Trophoblast cell (in vitro differentiated cells and primary cell): ENCODE results near the gene EBNA1BP2.

Experiments used
- DNase-seq, 2 donors: peaks; one replicate each; pipeline ENCODE4 v3.0.0-alpha.2; 2016
- H2AFZ ChIP-seq: 2 replicates; pipeline ENCODE4 v1.6.1; 2013; ENCODE audit warnings: low read length, moderate library complexity, mild to moderate bottlenecking; ENCODE audit not compliant: insufficient read depth, poor library complexity
- H2AK5ac ChIP-seq: 2 replicates; pipeline ENCODE4 v1.6.1; 2013; ENCODE audit warnings: mild to moderate bottlenecking, low read length
- H2BK120ac ChIP-seq: 2 replicates; pipeline ENCODE4 v1.6.1; 2013; ENCODE audit warnings: low read length, mild to moderate bottlenecking, moderate library complexity; ENCODE audit not compliant: insufficient read depth, poor library complexity
- H2BK12ac ChIP-seq: 2 replicates; pipeline ENCODE4 v1.6.1; 2013; ENCODE audit warnings: mild to moderate bottlenecking, low read length, moderate library complexity
- H2BK5ac ChIP-seq: 2 replicates; pipeline ENCODE4 v1.6.1; 2013; ENCODE audit warnings: low read length, low read depth, moderate library complexity, mild to moderate bottlenecking; ENCODE audit not compliant: poor library complexity
- H3K14ac ChIP-seq: 2 replicates; pipeline ENCODE4 v1.6.1; 2013; ENCODE audit warnings: mild to moderate bottlenecking, low read length
- H3K18ac ChIP-seq: 2 replicates; pipeline ENCODE4 v1.6.1; 2013; ENCODE audit warnings: mild to moderate bottlenecking, low read length
- H3K23ac ChIP-seq: 2 replicates; pipeline ENCODE4 v1.6.1; 2013; ENCODE audit warnings: low read length
- H3K27ac ChIP-seq: 2 replicates; pipeline ENCODE4 v1.5.1; 2013; ENCODE audit warnings: low read depth, mild to moderate bottlenecking, inconsistent platforms, low read length, moderate library complexity
- H3K27me3 ChIP-seq: 2 replicates; pipeline ENCODE4 v1.6.1; 2013; ENCODE audit warnings: inconsistent platforms, mild to moderate bottlenecking, low read length, moderate library complexity; ENCODE audit not compliant: insufficient read depth
- H3K36me3 ChIP-seq, 2 experiments: 1 replicate in 1 of 2; 2 replicates in 1 of 2; pipeline ENCODE4 v1.6.1; 2013; ENCODE audit warnings: low read length in 2 of 2, mild to moderate bottlenecking in 2 of 2, moderate library complexity in 1 of 2; ENCODE audit not compliant: insufficient read depth in 2 of 2, control insufficient read depth in 1 of 2
- H3K4ac ChIP-seq: 2 replicates; pipeline ENCODE4 v1.6.1; 2013; ENCODE audit warnings: low read depth, mild to moderate bottlenecking, low read length, moderate library complexity
- H3K4me1 ChIP-seq, 2 experiments: 1 replicate in 1 of 2; 2 replicates in 1 of 2; pipeline ENCODE4 v1.6.1; 2013; ENCODE audit warnings: low read length in 2 of 2, mild to moderate bottlenecking in 2 of 2, moderate library complexity in 1 of 2; ENCODE audit not compliant: insufficient read depth in 2 of 2, control insufficient read depth in 1 of 2
- H3K4me2 ChIP-seq: 2 replicates; pipeline ENCODE4 v1.6.1; 2013; ENCODE audit warnings: inconsistent platforms, mild to moderate bottlenecking, low read length, moderate library complexity
- H3K4me3 ChIP-seq: 2 replicates; pipeline ENCODE4 v1.5.1; 2013; ENCODE audit warnings: mild to moderate bottlenecking, low read depth, low read length, inconsistent platforms
- H3K79me1 ChIP-seq: one replicate; pipeline ENCODE4 v1.6.1; 2013; ENCODE audit warnings: low read length
- H3K79me2 ChIP-seq: 2 replicates; pipeline ENCODE4 v1.6.1; 2013; ENCODE audit warnings: low read length, mild to moderate bottlenecking; ENCODE audit not compliant: control insufficient read depth, insufficient read depth, poor library complexity
- H3K9ac ChIP-seq: 2 replicates; pipeline ENCODE4 v1.6.1; 2013; ENCODE audit warnings: mild to moderate bottlenecking, low read length
- H3K9me3 ChIP-seq: 2 replicates; pipeline ENCODE4 v1.6.1; 2013; ENCODE audit warnings: low read depth, mild to moderate bottlenecking, control low read depth, inconsistent platforms, low read length; ENCODE audit not compliant: insufficient read depth
- H4K12ac ChIP-seq: 2 replicates; pipeline ENCODE4 v1.6.1; 2013; ENCODE audit warnings: low read depth, mild to moderate bottlenecking, low read length, moderate library complexity
- H4K8ac ChIP-seq: 2 replicates; pipeline ENCODE4 v1.6.1; 2013; ENCODE audit warnings: low read depth, mild to moderate bottlenecking, low read length, moderate library complexity
- H4K91ac ChIP-seq: one replicate; pipeline ENCODE4 v1.6.1; 2013; ENCODE audit warnings: low read depth, mild to moderate bottlenecking, low read length, moderate library complexity
- WGBS: extraction: QIAGEN DNeasy Blood & Tissue Kit; methylation state at CpG from one replicate; pipeline ENCODE4 v1.1.7; 2013; ENCODE audit warnings: missing lambda C conversion rate; ENCODE audit not compliant: insufficient read length, insufficient coverage; ENCODE audit errors: extremely low coverage; 5-methylcytosine and 5-hydroxymethylcytosine counted together

The EBNA1BP2 gene

GRCh38 chr1:43184388-43184787, 12.3 kb upstream of the EBNA1BP2 start:
- no CpG with 5 or more reads among the region's 3 CpGs for WGBS
- no peak overlapping the region for H4K12ac ChIP-seq

GRCh38 chr1:43177691-43178090, 5.6 kb upstream of the EBNA1BP2 start:
- H3K4ac ChIP-seq, result no peak overlapping the region
- no peak overlapping the region for H4K8ac ChIP-seq
- no peak overlapping the region for H2BK5ac ChIP-seq

More at GRCh38 chr1:43184388-43184787, 12.3 kb upstream of the EBNA1BP2 start:
- H2AK5ac ChIP-seq, result no peak overlapping the region
- no peak overlapping the region for H3K23ac ChIP-seq
- no peak overlapping the region for H2BK5ac ChIP-seq
- H3K36me3 ChIP-seq, result no peaks in the 10 kb centered on the region
- H2AFZ ChIP-seq, result no peak overlapping the region
- no peak overlapping the region for H3K9ac ChIP-seq
- H3K4me3 ChIP-seq, result no peak overlapping the region
- H3K14ac ChIP-seq, result no peak overlapping the region
- no peak overlapping the region for H2BK120ac ChIP-seq
- no peak overlapping the region for H4K8ac ChIP-seq
- no peaks in the 10 kb centered on the region for H3K27me3 ChIP-seq
- H3K79me2 ChIP-seq, result no peaks in the 10 kb centered on the region
- no peak overlapping the region for H3K18ac ChIP-seq
- H3K79me1 ChIP-seq, result no peaks in the 10 kb centered on the region
- H3K27ac ChIP-seq, result no peak overlapping the region
- H3K4ac ChIP-seq, result no peak overlapping the region
- H2BK12ac ChIP-seq, result no peak overlapping the region
- H3K9me3 ChIP-seq, result no peaks in the 10 kb centered on the region
- no peak overlapping the region for H3K4me2 ChIP-seq
- DNase-seq, result no peak
- no peaks in the 10 kb centered on the region for H3K4me1 ChIP-seq
- no peak overlapping the region for H4K91ac ChIP-seq

GRCh38 chr1:43174873-43175272, 2.8 kb upstream of the EBNA1BP2 start:
- Histone ChIP-seq H2BK12ac (no peak overlapping the region), H2BK5ac (no peak overlapping the region), H3K4me1 (peaks cover 5% of the 10 kb centered on the region in 2 experiments), H3K79me1 (no peaks in the 10 kb centered on the region), H4K91ac (no peak overlapping the region), H3K79me2 (peaks cover 4% of the 10 kb centered on the region), H2BK120ac (no peak overlapping the region), H3K18ac (no peak overlapping the region), H4K12ac (no peak overlapping the region), H3K14ac (no peak overlapping the region), H4K8ac (no peak overlapping the region), H3K4me2 (no peak overlapping the region), H2AK5ac (no peak overlapping the region), H3K27ac (no peak overlapping the region), H3K36me3 (peaks cover 0 to 2% of the 10 kb centered on the region in 2 experiments), H3K23ac (no peak overlapping the region), H3K4ac (no peak overlapping the region), H3K4me3 (no peak overlapping the region), H3K9ac (no peak overlapping the region), H2AFZ (no peak overlapping the region), H3K9me3 (no peaks in the 10 kb centered on the region), H3K27me3 (no peaks in the 10 kb centered on the region)
- WGBS, result no CpG with 5 or more reads among the region's 2 CpGs
- no peak for DNase-seq

More at GRCh38 chr1:43177691-43178090, 5.6 kb upstream of the EBNA1BP2 start:
- H3K4me1 ChIP-seq, result no peaks in the 10 kb centered on the region
- no peak overlapping the region for H3K18ac ChIP-seq
- no CpG with 5 or more reads among the region's 4 CpGs for WGBS
- H3K4me3 ChIP-seq, result no peak overlapping the region
- H3K4me2 ChIP-seq, result no peak overlapping the region
- no peaks in the 10 kb centered on the region for H3K79me2 ChIP-seq
- DNase-seq, result no peak
- no peak overlapping the region for H3K9ac ChIP-seq
- H3K27ac ChIP-seq, result no peak overlapping the region
- no peak overlapping the region for H3K23ac ChIP-seq
- no peak overlapping the region for H2BK12ac ChIP-seq
- no peaks in the 10 kb centered on the region for H3K79me1 ChIP-seq
- no peak overlapping the region for H3K14ac ChIP-seq
- no peaks in the 10 kb centered on the region for H3K27me3 ChIP-seq
- no peak overlapping the region for H2AFZ ChIP-seq
- no peak overlapping the region for H2AK5ac ChIP-seq
- H4K91ac ChIP-seq, result no peak overlapping the region
- no peak overlapping the region for H4K12ac ChIP-seq
- H3K9me3 ChIP-seq, result no peaks in the 10 kb centered on the region
- H2BK120ac ChIP-seq, result no peak overlapping the region
- H3K36me3 ChIP-seq, result no peaks in the 10 kb centered on the region

DNA sequence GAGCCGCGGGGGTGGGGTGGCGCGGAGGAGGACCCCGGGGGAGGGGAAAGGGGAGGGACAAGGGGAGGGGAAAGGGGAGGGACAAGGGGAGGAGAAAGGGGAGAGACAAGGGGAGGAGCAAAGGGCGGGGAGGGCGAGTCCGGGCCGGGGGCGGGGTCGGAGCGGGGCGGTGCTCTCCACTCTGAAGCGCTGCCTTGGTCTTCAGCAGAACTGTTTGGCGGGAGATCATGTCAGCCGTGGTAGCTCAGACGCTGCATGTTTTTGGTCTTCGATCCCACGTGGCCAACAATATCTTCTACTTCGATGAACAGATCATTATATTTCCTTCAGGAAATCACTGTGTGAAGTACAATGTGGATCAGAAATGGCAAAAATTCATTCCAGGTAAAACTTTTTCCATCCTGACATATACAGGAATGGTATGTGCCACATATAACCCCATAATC, 460 bp upstream of the EBNA1BP2 start:
- H2AK5ac ChIP-seq, result no peak overlapping the region
- H3K27me3 ChIP-seq, result no peaks in the 10 kb centered on the region
- peak overlapping the region; percentile 74 for H3K4me2 ChIP-seq
- H3K36me3 ChIP-seq, result peaks cover 5 to 18% of the 10 kb centered on the region in 2 experiments
- no peak overlapping the region for H2BK120ac ChIP-seq
- no peak overlapping the region for H4K91ac ChIP-seq
- peak overlapping the region; percentile 96 for H3K4me3 ChIP-seq
- no peak overlapping the region for H3K4ac ChIP-seq
- no peak overlapping the region for H2BK12ac ChIP-seq
- peaks cover 5% of the 10 kb centered on the region in 2 experiments for H3K4me1 ChIP-seq
- no peak overlapping the region for H3K9ac ChIP-seq
- WGBS, result no CpG with 5 or more reads among the region's 20 CpGs
- H3K14ac ChIP-seq, result no peak overlapping the region
- no peak overlapping the region for H4K8ac ChIP-seq
- H3K27ac ChIP-seq, result no peak overlapping the region
- peak; percentile 75 for DNase-seq
- H2BK5ac ChIP-seq, result no peak overlapping the region
- H3K79me2 ChIP-seq, result peaks cover 4% of the 10 kb centered on the region
- H3K9me3 ChIP-seq, result no peaks in the 10 kb centered on the region
- H3K23ac ChIP-seq, result no peak overlapping the region
- peak overlapping the region; percentile 62 for H2AFZ ChIP-seq
- H4K12ac ChIP-seq, result no peak overlapping the region
- no peak overlapping the region for H3K18ac ChIP-seq
- no peaks in the 10 kb centered on the region for H3K79me1 ChIP-seq
